ENCODE measurements around the gene TKFC.

TKFC gene

GRCh38 chr11:61332797-61333549 is at the start of gene TKFC, which contains the start of gene DDB1:
TKFC (plus strand) TSS chr11:61333228; CDS start chr11:61334729, 1,501 bp downstream.
DDB1 (minus strand) TSS chr11:61333105; CDS start chr11:61332968, 137 bp downstream.
- peak; percentile 12 for DNase-seq

- no peak for DNase-seq
Observed at GRCh38 chr11:61283613-61284012, 49.4 kb upstream of the TKFC start.

- no peak for DNase-seq
Observed at GRCh38 chr11:61287338-61287977, 45.6 kb upstream of the TKFC start.

- no peak for DNase-seq
Observed at GRCh38 chr11:61290905-61291690, 41.9 kb upstream of the TKFC start.

GRCh38 chr11:61292356-61292755 is 40.7 kb upstream of the TKFC start:
- no peak for DNase-seq

GRCh38 chr11:61293867-61294716 is 38.9 kb upstream of the TKFC start:
- DNase-seq, result no peak

- DNase-seq, result no peak
Observed at GRCh38 chr11:61294717-61295595, 38.1 kb upstream of the TKFC start, which contains the start of gene VWCE. VWCE (minus strand) TSS chr11:61295316; CDS start chr11:61295037, 279 bp downstream.

GRCh38 chr11:61295596-61295926 is 37.5 kb upstream of the TKFC start:
- no peak for DNase-seq

GRCh38 chr11:61297341-61297740 is 35.7 kb upstream of the TKFC start:
- no peak for DNase-seq

- DNase-seq, result no peak
Observed at GRCh38 chr11:61297746-61298145, 35.3 kb upstream of the TKFC start.

GRCh38 chr11:61298663-61299244 is 34.3 kb upstream of the TKFC start:
- DNase-seq, result no peak

GRCh38 chr11:61302550-61302949 is 30.5 kb upstream of the TKFC start:
- no peak for DNase-seq

GRCh38 chr11:61303725-61304124 is 29.3 kb upstream of the TKFC start:
- no peak for DNase-seq

- DNase-seq, result no peak
Observed at GRCh38 chr11:61305417-61305816, 27.6 kb upstream of the TKFC start.

GRCh38 chr11:61306221-61306620 is 26.8 kb upstream of the TKFC start:
- DNase-seq, result no peak

- no peak for DNase-seq
Observed at GRCh38 chr11:61307354-61307753, 25.7 kb upstream of the TKFC start.

- no peak for DNase-seq
Observed at GRCh38 chr11:61309141-61309540, 23.9 kb upstream of the TKFC start.

GRCh38 chr11:61309739-61310138 is 23.3 kb upstream of the TKFC start:
- DNase-seq, result no peak

- DNase-seq, result no peak
Observed at GRCh38 chr11:61310749-61311148, 22.3 kb upstream of the TKFC start.

- DNase-seq, result no peak
Observed at GRCh38 chr11:61315260-61315659, 17.8 kb upstream of the TKFC start.
